HCT116 (cell line): ENCODE measurements around the gene ABCC11.

ENCODE experiments used
- ATF3 ChIP-seq: IDR thresholded peaks from 2 replicates; pipeline ENCODE4 v1.6.1; 2012
- CTCF ChIP-seq, 3 experiments: fragments of 200-600 bp in 1 of 3; sonication (generic) in 1 of 3; IDR thresholded peaks in 2 of 3; conservative IDR thresholded peaks in 1 of 3; 2 replicates each; pipeline ENCODE4 v1.5.1; 2012 to 2017; ENCODE audit warnings: low read depth in 2 of 3, low read length in 2 of 3, antibody characterized with exemption in 1 of 3, borderline replicate concordance in 1 of 3, control low read depth in 1 of 3, mild to moderate bottlenecking in 1 of 3, mixed read lengths in 1 of 3, mixed run types in 1 of 3, moderate library complexity in 1 of 3; ENCODE audit not compliant: insufficient read depth in 1 of 3
- POLR2A ChIP-seq: IDR thresholded peaks from 2 replicates; pipeline ENCODE4 v1.7.0; 2011; ENCODE audit warnings: borderline replicate concordance; ENCODE audit not compliant: insufficient read depth, insufficient read length; ENCODE audit errors: extremely low read depth
- POLR2AphosphoS5 ChIP-seq: IDR thresholded peaks from 2 replicates; pipeline ENCODE4 v1.6.1; 2011; ENCODE audit warnings: mild to moderate bottlenecking, low read depth, low read length, moderate library complexity
- TCF7L2 ChIP-seq: IDR thresholded peaks from 2 replicates; pipeline ENCODE4 v1.7.0; 2011; ENCODE audit warnings: borderline replicate concordance, inconsistent platforms; ENCODE audit not compliant: insufficient read depth, insufficient read length; ENCODE audit errors: extremely low read depth

DNA sequence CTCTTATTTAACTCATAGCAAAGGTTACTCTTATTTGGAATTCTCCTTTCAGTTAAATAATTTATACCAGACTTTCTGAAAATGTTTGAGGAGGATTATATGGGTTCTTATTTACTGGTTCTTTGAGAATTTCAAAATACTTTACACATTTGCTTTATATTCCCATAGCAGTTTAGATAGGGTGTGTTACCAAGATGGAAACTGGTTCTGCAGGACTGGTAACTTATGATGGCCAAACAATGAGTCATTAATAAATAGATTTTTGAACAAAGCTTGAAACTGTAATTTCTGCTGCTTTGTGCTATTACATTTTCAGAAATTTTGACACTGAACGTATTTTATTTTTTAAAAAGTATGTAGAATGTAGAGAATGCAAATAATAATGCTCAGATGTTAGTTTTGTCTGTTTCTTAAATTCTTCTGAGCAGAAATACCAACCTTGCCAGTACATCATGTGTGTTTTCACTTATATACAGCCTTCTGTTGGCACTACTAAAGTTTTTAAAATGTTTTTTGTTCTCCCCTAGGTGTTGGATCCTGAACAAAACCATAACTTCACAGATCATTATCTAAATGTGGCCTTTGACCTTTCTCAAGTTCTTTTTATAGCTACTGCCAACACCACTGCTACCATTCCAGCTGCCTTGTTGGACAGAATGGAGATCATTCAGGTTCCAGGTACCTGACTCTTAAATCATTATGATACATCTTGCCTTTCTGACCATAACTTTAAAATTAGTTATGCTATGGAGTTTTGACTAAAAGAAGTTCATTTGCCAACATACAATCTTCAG, 48.3 kb upstream of the ABCC11 start:
- no peak for TF ChIP-seq POLR2A
- TF ChIP-seq CTCF (IDR thresholded peaks at IDR 0.05 in 2 of 3, conservative IDR thresholded peaks at IDR 0.05 in 1 of 3; ENCODE audit: borderline replicate concordance in 1 of 3, insufficient read depth in 1 of 3, low read depth in 2 of 3, low read length in 2 of 3), result no peak
- no peak for TF ChIP-seq ATF3
- TF ChIP-seq TCF7L2, result no peak
- no peak; the same call in 1 of the 2 replicates for TF ChIP-seq POLR2AphosphoS5
